Neural progenitor cell (in vitro differentiated cells): Measurements from ENCODE around the gene ELAVL4. TPM values are rescaled to one million over a fixed set of nuclear protein-coding genes. Genes with fewer than 3 reads are reported as not detected.
"Not testable (repeated sequence)": the region's sequence is repeated elsewhere in the genome, so short reads cannot be mapped to it uniquely, and the experiment has no call there.

ENCODE experiments used
- DNase-seq: peaks from one replicate; pipeline ENCODE4 v3.0.0-alpha.2; 2016; ENCODE audit warnings: low spot score
- H2AFZ ChIP-seq: fragments of 200-600 bp; sonication (generic); replicated peaks from 2 replicates; pipeline ENCODE4 v1.6.1; 2016; ENCODE audit warnings: antibody characterized with exemption
- H3F3A ChIP-seq: fragments of 200-600 bp; sonication (generic); 2 replicates; pipeline ENCODE4 v1.6.1; 2016; ENCODE audit warnings: antibody characterized with exemption, low read depth
- H3K27ac ChIP-seq: fragments of 200-600 bp; sonication (generic); 2 replicates; pipeline ENCODE4 v1.5.1; 2016; ENCODE audit warnings: mild to moderate bottlenecking
- H3K27me3 ChIP-seq: fragments of 200-600 bp; sonication (generic); 2 replicates; pipeline ENCODE4 v1.6.1; 2016; ENCODE audit warnings: mild to moderate bottlenecking, moderate library complexity
- H3K36me3 ChIP-seq: fragments of 200-600 bp; sonication (generic); 2 replicates; pipeline ENCODE4 v1.5.1; 2016
- H3K4me1 ChIP-seq: fragments of 200-600 bp; sonication (generic); 2 replicates; pipeline ENCODE4 v1.6.1; 2016; ENCODE audit warnings: mixed run types
- H3K4me2 ChIP-seq: fragments of 200-600 bp; sonication (generic); 2 replicates; pipeline ENCODE4 v1.6.1; 2016
- H3K4me3 ChIP-seq: fragments of 200-600 bp; sonication (generic); 2 replicates; pipeline ENCODE4 v1.5.1; 2016
- H3K79me2 ChIP-seq: fragments of 200-600 bp; sonication (generic); 2 replicates; pipeline ENCODE4 v1.6.1; 2016; ENCODE audit warnings: low read depth
- H3K9ac ChIP-seq: fragments of 200-600 bp; sonication (generic); 2 replicates; pipeline ENCODE4 v1.6.1; 2016
- H3K9me3 ChIP-seq: fragments of 200-600 bp; sonication (generic); 2 replicates; pipeline ENCODE4 v1.5.1; 2016; ENCODE audit warnings: low read depth
- H4K20me1 ChIP-seq: fragments of 200-600 bp; sonication (generic); 2 replicates; pipeline ENCODE4 v1.6.1; 2016; ENCODE audit warnings: low read depth
- H3K27ac Mint-ChIP-seq: 3 replicates; pipeline ENCODE4 v1.8.0; 2021; ENCODE audit warnings: mixed read lengths
- H3K27me3 Mint-ChIP-seq: 2 replicates; pipeline ENCODE4 v1.8.0; 2022; ENCODE audit warnings: low read depth, mild to moderate bottlenecking, inconsistent platforms, moderate library complexity, mixed read lengths; ENCODE audit not compliant: insufficient read depth
- H3K36me3 Mint-ChIP-seq: 3 replicates; pipeline ENCODE4 v1.8.0; 2021; ENCODE audit warnings: mixed read lengths
- H3K4me1 Mint-ChIP-seq: 3 replicates; pipeline ENCODE4 v1.8.0; 2021; ENCODE audit warnings: mixed read lengths
- H3K4me3 Mint-ChIP-seq: 3 replicates; pipeline ENCODE4 v1.8.0; 2021; ENCODE audit warnings: mild to moderate bottlenecking, moderate library complexity, mixed read lengths
- H3K9me3 Mint-ChIP-seq: 3 replicates; pipeline ENCODE4 v1.8.0; 2020; ENCODE audit warnings: mixed read lengths
- CTCF ChIP-seq: fragments of 200-600 bp; sonication (generic); IDR thresholded peaks from 2 replicates; pipeline ENCODE4 v1.5.1; 2017; ENCODE audit warnings: antibody characterized with exemption, mild to moderate bottlenecking
- EZH2 ChIP-seq: fragments of 200-600 bp; sonication (generic); IDR thresholded peaks from 2 replicates; pipeline ENCODE4 v1.6.1; 2017; ENCODE audit warnings: antibody characterized with exemption, mild to moderate bottlenecking, moderate library complexity
- EZH2phosphoT487 ChIP-seq: fragments of 200-600 bp; sonication (generic); IDR thresholded peaks from 2 replicates; pipeline ENCODE4 v1.6.1; 2017; ENCODE audit warnings: antibody characterized with exemption
- total RNA-seq: library from RNA; depleted of rRNA; stranded (reverse); fragments of >200 nt; gene quantifications from 2 replicates; pipeline ENCODE4 v1.2.3, GENCODE V29; 2015; ENCODE audit warnings: low replicate concordance

The ELAVL4 gene
- total RNA-seq, 1 donor from 2014 or later: not detected

DNA sequence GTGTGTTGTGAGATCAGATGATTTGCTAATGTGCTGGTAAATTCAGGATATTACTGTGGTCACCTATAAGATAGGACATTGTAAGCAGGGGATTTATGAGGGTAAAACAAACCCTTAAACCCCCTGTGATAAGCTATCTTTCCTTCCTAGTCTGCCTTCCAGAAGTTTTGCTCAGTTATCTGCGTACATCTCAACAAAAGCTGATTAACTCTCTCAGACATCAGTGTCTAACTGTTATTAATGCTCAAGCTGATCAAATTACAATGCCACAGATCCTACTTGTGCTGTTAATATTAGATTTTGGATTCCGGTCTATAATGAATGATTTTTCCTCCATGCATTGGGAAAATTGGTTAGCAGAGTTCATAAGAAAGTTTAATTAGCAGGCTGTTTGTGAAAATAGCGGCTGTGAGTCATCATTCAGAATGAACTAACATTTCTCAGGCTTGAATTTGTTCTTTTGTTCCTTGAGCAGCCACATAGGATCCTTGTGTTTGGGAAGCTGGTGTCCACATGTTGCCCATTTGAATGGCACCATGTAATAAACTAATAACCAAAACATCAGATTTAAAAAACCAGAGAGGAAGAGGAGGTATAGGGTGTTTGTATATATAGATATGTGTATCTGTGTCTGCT, 48.7 kb downstream of the ELAVL4 start:
- Mint-ChIP-seq H3K27me3 (no peaks in the 10 kb centered on the region), H3K36me3 (no peaks in the 10 kb centered on the region), H3K9me3 (no peaks in the 10 kb centered on the region), H3K4me1 (no peaks in the 10 kb centered on the region), H3K4me3 (no peak overlapping the region), H3K27ac (no peak overlapping the region)
- no peak overlapping the region for H2AFZ ChIP-seq
- H3K4me2 ChIP-seq: no peak overlapping the region
- no peaks in the 10 kb centered on the region for H3K27me3 ChIP-seq
- no peak overlapping the region for H3K9ac ChIP-seq
- H3K79me2 ChIP-seq: no peaks in the 10 kb centered on the region
- H3K27ac ChIP-seq: no peak overlapping the region
- no peak overlapping the region for H3K4me3 ChIP-seq
- H3K36me3 ChIP-seq: no peaks in the 10 kb centered on the region
- peaks cover 16% of the 10 kb centered on the region for H3K9me3 ChIP-seq
- H3K4me1 ChIP-seq: no peaks in the 10 kb centered on the region
- no peaks in the 10 kb centered on the region for H4K20me1 ChIP-seq
- DNase-seq: no peak
- no peaks in the 10 kb centered on the region for H3F3A ChIP-seq
- TF ChIP-seq CTCF: no peak
- TF ChIP-seq EZH2phosphoT487: no peak
- TF ChIP-seq EZH2: no peak

GRCh38 chr1:50158421-50158820, 49.7 kb downstream of the ELAVL4 start:
- no peak overlapping the region for H3K4me3 Mint-ChIP-seq
- H3K4me1 Mint-ChIP-seq: no peaks in the 10 kb centered on the region
- H3K4me1 ChIP-seq: no peaks in the 10 kb centered on the region
- H3K79me2 ChIP-seq: no peaks in the 10 kb centered on the region
- no peak for TF ChIP-seq EZH2
- TF ChIP-seq EZH2phosphoT487: no peak
- no peak for TF ChIP-seq CTCF
- H3F3A ChIP-seq: no peaks in the 10 kb centered on the region
- no peak overlapping the region for H3K27ac Mint-ChIP-seq
- H3K27me3 ChIP-seq: no peaks in the 10 kb centered on the region
- no peak for DNase-seq
- no peaks in the 10 kb centered on the region for H3K36me3 Mint-ChIP-seq
- peaks cover 14% of the 10 kb centered on the region for H3K9me3 ChIP-seq
- no peaks in the 10 kb centered on the region for H4K20me1 ChIP-seq
- no peaks in the 10 kb centered on the region for H3K9me3 Mint-ChIP-seq
- no peak overlapping the region for H3K9ac ChIP-seq
- H3K36me3 ChIP-seq: no peaks in the 10 kb centered on the region
- H2AFZ ChIP-seq: no peak overlapping the region
- no peak overlapping the region for H3K27ac ChIP-seq
- H3K4me3 ChIP-seq: no peak overlapping the region
- no peaks in the 10 kb centered on the region for H3K27me3 Mint-ChIP-seq
- H3K4me2 ChIP-seq: no peak overlapping the region

DNA sequence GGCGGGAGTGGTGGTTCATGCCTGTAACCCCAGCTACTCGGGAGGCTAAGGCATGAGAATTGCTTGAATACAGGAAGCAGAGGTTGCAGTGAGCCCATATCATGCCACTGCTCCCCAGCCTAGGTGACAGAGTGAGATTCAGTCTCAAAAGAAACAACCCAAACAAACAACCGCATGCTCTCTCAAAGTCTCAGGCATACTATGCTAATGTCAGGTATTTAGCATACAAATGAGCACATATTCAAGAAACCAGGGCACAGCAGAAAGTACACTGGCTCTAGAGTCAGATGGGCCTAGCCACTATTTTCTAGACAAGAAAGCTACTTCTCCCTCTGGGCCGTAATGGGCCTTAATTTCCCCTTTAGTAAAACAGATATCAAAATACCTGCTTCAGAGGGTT, 55.0 kb downstream of the ELAVL4 start:
- DNase-seq: no peak
- no peak overlapping the region for H3K27ac Mint-ChIP-seq

GRCh38 chr1:50166351-50166750, 57.6 kb downstream of the ELAVL4 start:
- H3K79me2 ChIP-seq, H3K27me3 ChIP-seq, H3K4me3 ChIP-seq, H3K9me3 Mint-ChIP-seq, H3K27ac ChIP-seq, H3K9ac ChIP-seq, H3K4me3 Mint-ChIP-seq, H3K4me1 Mint-ChIP-seq, H3K4me2 ChIP-seq, H2AFZ ChIP-seq, H3F3A ChIP-seq, H4K20me1 ChIP-seq, H3K4me1 ChIP-seq, H3K27me3 Mint-ChIP-seq, H3K27ac Mint-ChIP-seq, H3K36me3 ChIP-seq, H3K36me3 Mint-ChIP-seq, DNase-seq: not testable (repeated sequence)
- peaks cover 15% of the 10 kb centered on the region for H3K9me3 ChIP-seq

More for the DNA sequence above, 55.0 kb downstream of the ELAVL4 start:
- Histone ChIP-seq H4K20me1 (no peaks in the 10 kb centered on the region), H3K9ac (no peak overlapping the region), H3K9me3 (peaks cover 14% of the 10 kb centered on the region), H3K27me3 (no peaks in the 10 kb centered on the region), H3K4me3 (no peak overlapping the region), H3K79me2 (no peaks in the 10 kb centered on the region), H3F3A (no peaks in the 10 kb centered on the region), H3K27ac (no peak overlapping the region), H3K4me2 (no peak overlapping the region), H3K4me1 (no peaks in the 10 kb centered on the region), H2AFZ (no peak overlapping the region), H3K36me3 (no peaks in the 10 kb centered on the region)
- Mint-ChIP-seq H3K36me3 (no peaks in the 10 kb centered on the region), H3K27me3 (no peaks in the 10 kb centered on the region), H3K4me3 (no peak overlapping the region), H3K4me1 (no peaks in the 10 kb centered on the region), H3K9me3 (no peaks in the 10 kb centered on the region)
- TF ChIP-seq CTCF: no peak
- no peak for TF ChIP-seq EZH2
- TF ChIP-seq EZH2phosphoT487: no peak
